Gastrocnemius medialis (tissue), 4 donors: ENCODE data around the gene CDH7.

Experiments
- CTCF ChIP-seq, 5 experiments: fragments of 450-650 bp in 3 of 5; fragments of 200-600 bp in 2 of 5; sonication (generic) in 2 of 5; IDR thresholded peaks in 4 of 5; conservative IDR thresholded peaks in 1 of 5; 1 replicate in 4 of 5; 2 replicates in 1 of 5; pipeline ENCODE4 v1.5.1; 2016 to 2019; ENCODE audit warnings: antibody characterized with exemption in 5 of 5, mild to moderate bottlenecking in 3 of 5, moderate library complexity in 3 of 5
- POLR2A ChIP-seq, 2 donors: fragments of 450-650 bp; IDR thresholded peaks; one replicate each; pipeline ENCODE4 v1.6.1; 2017; ENCODE audit warnings: antibody characterized with exemption in 2 of 2, mild to moderate bottlenecking in 2 of 2, moderate library complexity in 2 of 2

GRCh38 chr18:65922103-65922502, 171.3 kb downstream of the CDH7 start:
- TF ChIP-seq POLR2A (IDR thresholded peaks at IDR 0.05), result no peak
- no peak for TF ChIP-seq CTCF (IDR thresholded peaks at IDR 0.05 in 4 of 5, conservative IDR thresholded peaks at IDR 0.05 in 1 of 5)
